ENCODE data around the gene CPNE5. TPM values are rescaled to one million over a fixed set of nuclear protein-coding genes. Genes with fewer than 3 reads are reported as not detected.

CPNE5 gene
- total RNA-seq, 4 donors from 2014 or later, result 9.5 to 33.8 (median 12.2) TPM

GRCh38 chr6:36821581-36822335 is 17.5 kb downstream of the CPNE5 start:
- H3K36me3 ChIP-seq, result no peaks in the 10 kb centered on the region
- TF ChIP-seq POLR2A (IDR thresholded peaks at IDR 0.05) (no peak), CTCF (IDR thresholded peaks at IDR 0.05) (no peak)
- intact Hi-C loops (cut with DNase I; ENCODE audit: low total_unique reads), result no loop called here
- H3K4me3 ChIP-seq, result no peak overlapping the region
- H3K4me1 ChIP-seq, result no peaks in the 10 kb centered on the region
- no peaks in the 10 kb centered on the region for H3K27me3 ChIP-seq
- DNase-seq, result no peak
- no peaks in the 10 kb centered on the region for H3K9me3 ChIP-seq
- peak overlapping the region in 1 of 2 donors; percentile 55 for H3K27ac ChIP-seq

GRCh38 chr6:36820700-36821580 is 18.3 kb downstream of the CPNE5 start:
- TF ChIP-seq POLR2A (IDR thresholded peaks at IDR 0.05), result no peak
- TF ChIP-seq CTCF (IDR thresholded peaks at IDR 0.05), result no peak
- Histone ChIP-seq H3K9me3 (no peaks in the 10 kb centered on the region), H3K36me3 (no peaks in the 10 kb centered on the region), H3K27me3 (no peaks in the 10 kb centered on the region), H3K4me1 (no peaks in the 10 kb centered on the region), H3K4me3 (no peak overlapping the region), H3K27ac (peak overlapping the region in 1 of 2 donors; percentile 55)
- intact Hi-C loops (cut with DNase I; ENCODE audit: low total_unique reads), result no loop called here
- no peak for DNase-seq

- TF ChIP-seq CTCF (IDR thresholded peaks at IDR 0.05) (no peak), POLR2A (IDR thresholded peaks at IDR 0.05) (no peak)
- no peak for DNase-seq
- Histone ChIP-seq H3K9me3 (no peaks in the 10 kb centered on the region), H3K36me3 (no peaks in the 10 kb centered on the region), H3K27me3 (no peaks in the 10 kb centered on the region), H3K4me3 (no peak overlapping the region), H3K4me1 (no peaks in the 10 kb centered on the region), H3K27ac (no peak overlapping the region)
- intact Hi-C loops (cut with DNase I; ENCODE audit: low total_unique reads), result no loop called here
These were observed 20.5 kb downstream of the CPNE5 start for GRCh38 chr6:36818756-36819155.

- no peak overlapping the region for H3K4me3 ChIP-seq
- no peaks in the 10 kb centered on the region for H3K4me1 ChIP-seq
- TF ChIP-seq POLR2A (IDR thresholded peaks at IDR 0.05) (no peak), CTCF (IDR thresholded peaks at IDR 0.05) (no peak)
- intact Hi-C loops (cut with DNase I; ENCODE audit: low total_unique reads), result no loop called here
- H3K27me3 ChIP-seq, result no peaks in the 10 kb centered on the region
- H3K9me3 ChIP-seq, result no peaks in the 10 kb centered on the region
- H3K27ac ChIP-seq, result no peak overlapping the region
- no peaks in the 10 kb centered on the region for H3K36me3 ChIP-seq
- DNase-seq, result no peak
These were observed 21.4 kb downstream of the CPNE5 start for GRCh38 chr6:36817847-36818246.

All from uterus (tissue), 4 donors.